Epidermal melanocyte (primary cell): ENCODE data around the gene ZC3H12C.
"Not testable (repeated sequence)": the region's sequence is repeated elsewhere in the genome, so short reads cannot be mapped to it uniquely, and the experiment has no call there.

Experiments used
- DNase-seq: peaks from one replicate; pipeline ENCODE4 v3.0.0; 2011; ENCODE audit warnings: low spot score; ENCODE audit not compliant: insufficient read length

Gene ZC3H12C

GRCh38 chr11:110092515-110093406 lies at the start of gene ZC3H12C:
ZC3H12C (plus strand) TSS chr11:110093392; CDS start chr11:110093412, 20 bp downstream.
- peak; percentile 21 for DNase-seq

DNA sequence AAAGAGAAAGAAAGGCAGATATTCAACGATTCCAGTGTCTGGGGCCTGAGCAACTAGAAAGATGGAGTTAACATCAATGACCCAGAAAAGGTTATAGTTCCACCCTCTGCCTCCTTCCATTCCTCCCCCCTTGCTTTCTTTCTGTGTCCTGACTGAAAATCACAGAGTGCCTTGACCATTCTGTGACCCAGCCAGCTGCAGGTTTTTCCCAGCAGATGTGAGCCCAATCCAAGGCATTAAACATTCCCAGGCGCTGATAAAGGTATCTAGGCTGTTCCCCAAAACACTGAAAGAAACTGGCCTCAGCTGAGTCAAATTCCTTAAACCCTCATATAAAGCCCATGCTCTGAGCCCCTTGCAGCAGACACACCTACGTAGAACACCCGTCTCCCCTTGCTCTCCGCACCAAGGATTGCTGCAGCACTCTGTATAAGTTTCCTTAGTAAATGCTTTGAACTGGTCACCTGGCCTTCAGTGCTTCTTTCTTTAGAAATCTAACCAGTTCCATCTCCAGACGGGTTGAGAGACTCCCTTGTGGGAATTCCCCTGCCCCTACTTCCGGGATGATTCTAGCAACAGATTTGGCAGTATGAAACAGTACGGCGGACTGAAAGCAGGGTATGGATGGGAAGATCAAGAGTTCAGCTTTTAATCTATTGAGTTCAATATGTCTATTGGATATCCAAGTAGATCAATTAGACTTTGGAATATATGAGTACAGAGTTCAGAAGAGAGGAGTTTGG lies 48.8 kb upstream of the ZC3H12C start:
- DNase-seq = no peak

GRCh38 chr11:110046775-110047380 lies 46.3 kb upstream of the ZC3H12C start:
- no peak for DNase-seq

GRCh38 chr11:110049501-110050200 lies 43.5 kb upstream of the ZC3H12C start:
- DNase-seq = no peak

- DNase-seq = no peak
These were observed 43.0 kb upstream of the ZC3H12C start for GRCh38 chr11:110050201-110050506.

- no peak for DNase-seq
These were observed 39.3 kb upstream of the ZC3H12C start for GRCh38 chr11:110053848-110054414.

GRCh38 chr11:110056956-110057355 lies 36.2 kb upstream of the ZC3H12C start:
- no peak for DNase-seq

- DNase-seq = no peak
These were observed 33.3 kb upstream of the ZC3H12C start for GRCh38 chr11:110059706-110060463.

GRCh38 chr11:110061296-110061695 lies 31.9 kb upstream of the ZC3H12C start:
- DNase-seq = no peak

- DNase-seq = no peak
These were observed 30.9 kb upstream of the ZC3H12C start for GRCh38 chr11:110062247-110062646.

DNA sequence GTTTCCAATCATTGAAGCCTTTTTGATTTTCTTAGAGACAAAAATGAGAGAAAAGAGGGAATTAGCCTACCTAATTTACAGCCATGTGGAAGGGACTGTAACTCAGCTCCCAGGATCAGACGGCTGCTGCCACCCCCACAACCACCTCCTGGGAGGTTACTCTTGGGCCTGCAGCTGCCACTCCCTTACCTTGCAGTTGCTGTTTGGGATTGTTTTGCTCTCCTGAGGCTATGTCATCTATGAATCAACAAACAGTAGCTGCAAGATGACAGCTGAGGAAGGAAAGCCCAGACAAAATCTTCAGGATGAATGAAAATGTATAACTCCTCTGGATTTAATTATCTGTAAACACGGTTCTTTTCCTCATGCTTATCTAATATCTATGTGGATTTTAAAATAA lies 28.0 kb upstream of the ZC3H12C start:
- no peak for DNase-seq

- DNase-seq = not testable (repeated sequence)
These were observed 25.2 kb upstream of the ZC3H12C start for GRCh38 chr11:110068001-110068400.

DNA sequence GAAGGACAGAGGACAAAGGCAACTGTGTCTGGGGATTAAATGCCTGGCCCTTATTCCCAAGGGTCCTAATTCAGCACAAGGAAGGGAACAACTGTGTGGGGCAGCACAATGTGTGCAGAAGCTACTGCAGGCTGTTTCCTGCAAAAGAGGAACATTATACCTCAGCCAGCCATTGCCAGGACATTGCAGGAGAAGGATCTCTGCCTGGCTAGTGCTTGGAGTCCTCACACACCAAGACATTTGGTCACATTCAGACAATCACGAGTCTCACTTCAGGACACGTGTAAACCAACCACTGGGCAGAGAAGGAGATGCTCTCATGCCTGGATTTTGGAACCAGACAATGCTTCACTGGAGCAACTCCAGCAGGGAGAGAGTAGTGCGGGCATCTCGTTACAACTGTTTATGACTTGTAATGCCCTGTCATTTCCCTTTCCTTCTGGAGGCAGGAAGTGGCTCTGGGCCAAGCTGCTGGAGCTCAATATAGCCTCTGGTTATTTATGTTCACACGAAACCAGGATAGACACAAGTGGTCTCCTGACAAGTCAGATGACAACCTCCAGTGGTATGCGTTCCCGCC lies 23.9 kb upstream of the ZC3H12C start:
- peak; percentile 61 for DNase-seq

DNA sequence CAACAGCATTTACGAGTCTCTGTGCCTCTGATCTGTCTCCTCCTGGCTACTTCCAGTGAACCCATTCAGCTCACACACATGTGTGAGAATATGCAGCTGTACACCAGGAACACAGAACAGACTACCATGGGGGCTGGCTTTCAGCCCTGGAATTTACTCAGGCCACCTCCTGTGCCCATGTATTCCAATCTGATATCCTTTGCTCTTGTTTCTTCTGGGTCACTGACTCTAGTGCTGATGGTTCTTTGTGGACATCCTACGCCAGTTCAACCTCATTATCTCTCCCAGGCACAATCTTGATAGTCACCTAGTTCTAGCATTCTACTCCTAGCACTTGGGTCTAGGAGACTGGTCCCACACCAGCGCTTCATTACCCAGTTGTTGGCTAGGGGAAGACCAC lies 23.0 kb upstream of the ZC3H12C start:
- no peak for DNase-seq

GRCh38 chr11:110071197-110071596 lies 22.0 kb upstream of the ZC3H12C start:
- DNase-seq = no peak

DNA sequence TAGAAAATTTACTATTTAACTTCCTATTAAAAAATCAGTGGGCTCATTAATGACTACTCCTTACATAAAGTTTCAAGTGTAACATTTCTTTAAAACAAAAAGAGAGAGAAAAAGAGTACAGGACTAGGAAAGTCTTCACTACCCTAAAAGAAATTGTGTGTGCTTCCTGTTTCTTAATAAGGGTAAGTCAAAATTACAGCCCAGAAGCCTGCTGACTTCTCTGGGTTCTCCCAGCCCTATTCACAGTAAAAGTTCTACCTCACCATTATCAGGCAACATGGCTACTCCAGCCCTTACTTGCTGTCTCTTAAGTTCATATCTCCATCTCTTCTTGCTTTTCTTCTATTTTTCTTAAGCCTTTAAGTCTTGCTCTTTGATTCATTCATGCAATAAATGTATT lies 20.3 kb upstream of the ZC3H12C start:
- DNase-seq = no peak

- DNase-seq = no peak
These were observed 18.7 kb upstream of the ZC3H12C start for GRCh38 chr11:110074499-110074898.

- DNase-seq = no peak
These were observed 17.9 kb upstream of the ZC3H12C start for GRCh38 chr11:110075105-110075846.

GRCh38 chr11:110075847-110076208 lies 17.4 kb upstream of the ZC3H12C start:
- DNase-seq = no peak
